DMS53 (cell line): ENCODE measurements around the gene NECAP2.
A peak's percentile ranks its signal among the peaks of the same experiment; 100 is the strongest.

Experiments
- DNase-seq: peaks from one replicate; lab custom pipeline; 2025; lab: John Stamatoyannopoulos, UW

Gene NECAP2, protein sequence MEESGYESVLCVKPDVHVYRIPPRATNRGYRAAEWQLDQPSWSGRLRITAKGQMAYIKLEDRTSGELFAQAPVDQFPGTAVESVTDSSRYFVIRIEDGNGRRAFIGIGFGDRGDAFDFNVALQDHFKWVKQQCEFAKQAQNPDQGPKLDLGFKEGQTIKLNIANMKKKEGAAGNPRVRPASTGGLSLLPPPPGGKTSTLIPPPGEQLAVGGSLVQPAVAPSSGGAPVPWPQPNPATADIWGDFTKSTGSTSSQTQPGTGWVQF

DNA sequence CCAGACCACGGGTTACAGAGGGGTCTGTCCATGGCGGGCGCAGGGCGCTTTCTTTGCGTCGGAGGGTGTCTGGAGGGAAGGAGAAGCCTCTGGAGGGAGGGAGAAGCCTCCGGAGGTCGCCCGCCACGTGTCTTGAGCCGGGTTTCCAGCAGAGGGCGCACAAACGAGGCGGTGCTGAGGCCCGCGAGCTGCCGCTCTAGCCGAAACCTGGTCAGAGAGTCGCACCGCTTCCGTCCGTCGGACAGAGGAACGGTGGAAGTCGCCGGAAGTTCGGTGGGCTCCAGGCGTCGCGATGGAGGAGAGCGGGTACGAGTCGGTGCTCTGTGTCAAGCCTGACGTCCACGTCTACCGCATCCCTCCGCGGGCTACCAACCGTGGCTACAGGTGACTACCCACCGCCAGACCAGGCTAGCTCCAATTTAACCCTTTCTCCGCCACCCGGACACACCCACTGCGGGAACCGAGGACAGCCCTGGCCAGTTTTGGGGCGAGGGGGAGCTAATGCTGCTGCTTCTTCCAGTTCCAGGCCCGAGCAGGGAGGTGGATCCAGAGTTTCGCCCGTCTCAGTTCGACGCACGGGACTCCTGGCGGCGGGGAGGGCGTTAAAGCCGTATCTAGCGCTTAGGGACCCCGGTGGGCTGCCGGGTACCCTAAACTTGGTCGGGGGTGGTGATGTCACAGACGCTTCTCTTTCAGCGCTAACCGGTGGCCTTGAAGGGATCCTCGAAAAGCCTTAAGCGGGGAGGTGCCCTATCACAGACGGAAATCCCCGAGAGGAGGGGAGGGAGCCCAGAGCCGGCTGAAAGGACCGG, at the start of gene NECAP2:
Gene NECAP2, plus strand, starts transcription at position 255 of the 812 bp plus-strand sequence. Its CDS starts 38 bp downstream, at position 293.
- DNase-seq, result peak; percentile 98

DNA sequence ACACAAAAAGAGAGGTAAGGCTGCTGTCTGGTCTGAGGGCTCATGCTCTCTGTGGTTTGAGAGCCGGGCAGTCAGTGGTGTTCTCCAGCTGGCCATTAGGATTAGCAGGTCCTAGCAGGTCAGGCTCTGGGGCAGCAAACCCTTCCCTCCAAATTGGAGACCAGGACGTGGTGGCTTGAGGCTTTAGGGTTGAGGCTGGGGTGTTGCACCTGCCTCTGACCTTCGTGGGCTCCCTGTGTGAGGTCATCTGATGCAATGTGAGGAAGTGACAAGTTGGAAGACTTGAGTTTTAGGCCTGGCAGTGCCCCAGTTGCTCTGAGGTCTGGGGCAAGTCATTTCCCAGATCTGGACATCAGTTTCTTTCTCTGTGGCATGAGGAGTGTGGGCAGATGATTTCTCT, 49.1 kb upstream of the NECAP2 start:
- DNase-seq, result no peak

DNA sequence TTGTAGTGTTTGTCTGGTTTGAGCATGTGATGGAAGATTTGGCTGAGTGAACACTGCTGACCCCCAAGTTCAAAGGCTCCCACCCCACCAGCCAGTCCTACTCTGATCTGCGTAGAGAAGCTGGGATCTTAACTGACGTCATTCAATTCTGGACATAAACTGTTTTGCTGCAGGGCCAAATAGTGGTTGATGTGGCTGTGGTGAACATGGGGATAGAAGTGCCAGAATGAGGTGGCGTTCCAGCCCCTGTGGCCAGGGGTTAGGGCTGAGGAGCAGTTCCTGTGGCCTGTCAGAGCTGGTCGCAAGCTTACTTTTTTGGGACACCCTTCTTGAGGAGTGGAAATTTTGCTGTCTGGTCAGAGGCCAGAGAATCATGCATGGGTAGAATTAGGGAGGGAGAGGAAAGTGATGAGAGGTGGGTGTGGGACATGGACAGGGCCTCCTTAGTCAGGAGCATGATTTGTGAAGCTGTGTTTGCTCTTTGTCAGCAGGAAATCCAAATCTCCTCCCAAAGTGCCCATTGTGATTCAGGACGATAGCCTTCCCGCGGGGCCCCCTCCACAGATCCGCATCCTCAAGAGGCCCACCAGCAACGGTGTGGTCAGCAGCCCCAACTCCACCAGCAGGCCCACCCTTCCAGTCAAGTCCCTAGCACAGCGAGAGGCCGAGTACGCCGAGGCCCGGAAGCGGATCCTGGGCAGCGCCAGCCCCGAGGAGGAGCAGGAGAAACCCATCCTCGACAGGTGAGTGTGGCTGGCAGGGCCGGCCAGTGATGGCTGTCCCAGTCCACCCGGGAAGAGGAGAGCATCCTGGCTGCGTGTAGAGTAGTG, 47.6 kb upstream of the NECAP2 start:
- no peak for DNase-seq

DNA sequence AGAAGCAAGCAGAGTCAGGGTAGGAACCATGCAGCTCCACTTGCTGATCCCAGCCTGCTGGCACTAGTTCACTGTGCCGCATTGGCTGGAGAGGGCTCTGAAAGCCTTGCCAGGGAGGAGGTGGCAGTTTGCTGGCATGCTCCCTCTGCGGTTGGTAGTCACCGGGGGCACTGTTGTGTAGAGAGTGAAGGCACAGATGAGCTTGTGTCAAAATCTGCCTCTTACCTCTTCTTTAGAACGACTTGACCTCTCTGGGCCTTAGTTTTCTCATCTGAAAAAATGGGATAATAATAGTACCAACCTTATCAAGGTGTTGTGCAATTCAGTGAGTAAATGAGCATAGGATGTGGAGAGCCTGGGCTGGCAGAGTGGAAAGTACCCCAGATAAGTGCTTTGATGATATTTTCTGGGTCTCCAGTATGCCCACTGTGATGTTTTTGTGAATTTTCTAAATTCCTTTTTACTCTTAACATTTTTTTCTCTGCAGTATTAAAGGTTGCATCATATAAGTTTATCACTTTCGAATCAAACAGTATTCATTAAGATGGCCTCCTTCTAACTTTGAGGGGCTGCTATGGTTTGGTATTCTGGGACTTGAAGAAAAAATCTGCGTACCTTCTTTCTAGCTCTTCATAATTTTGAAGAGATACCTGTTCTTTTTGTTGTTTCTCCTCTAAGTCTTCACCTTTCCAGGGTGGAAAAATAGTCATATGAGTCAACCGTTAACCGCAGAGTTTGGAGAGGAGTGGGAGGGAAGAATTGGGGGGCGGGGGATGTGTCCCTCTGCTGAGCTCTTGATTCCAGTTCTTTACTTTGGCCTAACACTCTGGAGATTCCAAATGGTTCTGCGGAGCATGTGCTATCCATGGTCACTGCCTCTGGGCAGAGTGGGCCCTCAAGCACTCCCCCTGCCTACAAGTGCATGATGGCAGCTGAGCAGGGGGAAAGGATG, 46.7 kb upstream of the NECAP2 start:
- DNase-seq, result no peak

DNA sequence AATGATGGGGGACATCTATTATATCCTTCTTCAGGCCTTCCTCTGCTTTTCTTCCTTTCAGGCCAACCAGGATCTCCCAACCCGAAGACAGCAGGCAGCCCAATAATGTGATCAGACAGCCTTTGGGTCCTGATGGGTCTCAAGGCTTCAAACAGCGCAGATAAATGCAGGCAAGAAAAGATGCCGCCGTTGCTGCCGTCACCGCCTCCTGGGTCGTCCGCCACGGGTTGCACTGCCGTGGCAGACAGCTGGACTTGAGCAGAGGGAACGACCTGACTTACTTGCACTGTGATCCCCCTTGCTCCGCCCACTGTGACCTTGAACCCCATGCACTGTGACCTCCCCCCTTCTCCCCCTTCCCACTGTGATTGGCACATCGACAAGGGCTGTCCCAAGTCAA, 45.5 kb upstream of the NECAP2 start:
- DNase-seq, result no peak

DNA sequence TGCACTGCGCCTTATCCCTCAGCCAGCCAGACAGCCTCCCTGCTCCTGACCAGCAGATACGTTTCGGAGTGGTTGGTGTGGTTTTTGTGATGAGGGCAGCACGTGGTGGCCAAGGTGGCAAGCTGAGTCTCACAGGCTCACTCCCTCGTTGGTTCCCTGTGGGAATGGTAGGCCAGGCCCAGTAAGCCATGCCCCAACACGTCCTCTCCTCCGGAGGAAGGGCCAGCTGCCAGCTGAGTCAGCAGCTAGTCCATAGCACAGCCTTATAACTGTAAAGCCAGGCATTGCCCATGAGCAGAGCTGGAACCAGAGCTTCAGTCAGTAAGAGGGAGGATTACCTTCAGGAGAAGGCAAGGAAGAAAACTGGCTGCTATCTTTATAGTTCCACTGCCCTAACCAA, 43.9 kb upstream of the NECAP2 start:
- peak; percentile 64 for DNase-seq

DNA sequence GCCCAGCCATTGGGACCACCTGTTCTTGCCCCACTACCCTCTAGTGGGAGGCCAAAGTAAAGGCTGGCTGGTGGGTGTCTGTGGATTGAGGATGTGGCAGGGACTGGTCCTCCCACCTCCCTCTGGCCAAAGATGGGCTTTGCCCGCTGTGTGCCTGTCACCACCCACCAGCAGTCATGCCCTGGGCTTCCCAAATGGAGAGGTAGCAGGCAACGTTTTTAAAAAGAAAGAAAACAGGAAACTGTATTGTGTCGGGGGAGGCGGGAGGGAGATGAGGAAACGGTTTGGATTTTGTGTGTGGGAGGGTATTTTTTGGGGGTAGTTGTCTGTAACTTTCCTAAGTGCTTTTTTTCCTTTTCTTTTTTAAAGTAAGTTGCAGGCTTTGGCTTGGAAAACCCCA, 43.4 kb upstream of the NECAP2 start:
- DNase-seq, result no peak

DNA sequence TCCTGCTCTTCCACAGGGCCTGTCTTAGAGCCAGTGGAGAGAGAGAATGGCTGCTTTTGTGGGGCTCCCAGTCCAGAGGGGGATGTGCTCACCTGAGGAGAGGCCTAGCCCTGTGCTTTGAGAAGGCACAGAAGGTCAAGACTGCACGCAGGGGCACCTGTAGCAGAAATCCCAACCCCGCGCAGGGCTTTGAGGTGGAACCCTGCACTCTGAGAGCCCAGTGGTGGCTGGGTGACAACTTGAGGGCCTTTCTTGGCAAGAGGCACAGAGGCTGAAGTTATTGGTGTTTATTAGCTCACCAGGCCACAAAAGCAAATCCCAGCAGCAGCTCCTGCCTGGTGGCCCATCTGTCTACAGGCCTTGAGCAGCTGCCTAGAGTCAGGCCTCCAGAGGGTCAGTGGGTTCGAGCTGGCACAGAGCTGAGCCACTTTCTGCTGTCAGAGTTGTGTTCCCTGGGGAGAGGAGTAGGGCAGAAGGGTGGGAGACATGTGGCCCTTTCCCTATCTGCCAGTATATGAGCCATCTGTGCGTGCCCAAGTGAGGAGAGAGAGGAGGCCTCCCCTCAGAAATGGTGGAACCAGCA, 42.1 kb upstream of the NECAP2 start:
- no peak for DNase-seq

DNA sequence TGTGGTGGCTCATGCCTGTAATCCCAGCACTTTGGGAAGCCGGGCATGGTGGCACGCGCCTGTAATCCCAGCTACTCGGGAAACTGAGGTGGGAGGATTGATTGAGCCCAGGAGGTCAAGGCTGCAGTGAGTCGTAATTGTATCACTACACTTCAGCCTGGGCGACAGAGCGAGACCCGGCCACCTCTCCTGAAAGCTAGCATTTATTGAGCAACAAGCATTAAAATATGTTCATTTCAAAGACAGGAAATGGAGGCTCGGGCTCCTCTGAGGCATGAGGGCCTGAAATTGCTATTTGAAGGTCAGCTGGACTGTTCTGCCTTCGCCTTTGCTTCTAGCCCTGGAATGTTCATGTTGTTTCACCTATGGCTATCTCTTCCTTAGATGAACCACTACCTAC, 37.8 kb upstream of the NECAP2 start:
- DNase-seq, result no peak

DNA sequence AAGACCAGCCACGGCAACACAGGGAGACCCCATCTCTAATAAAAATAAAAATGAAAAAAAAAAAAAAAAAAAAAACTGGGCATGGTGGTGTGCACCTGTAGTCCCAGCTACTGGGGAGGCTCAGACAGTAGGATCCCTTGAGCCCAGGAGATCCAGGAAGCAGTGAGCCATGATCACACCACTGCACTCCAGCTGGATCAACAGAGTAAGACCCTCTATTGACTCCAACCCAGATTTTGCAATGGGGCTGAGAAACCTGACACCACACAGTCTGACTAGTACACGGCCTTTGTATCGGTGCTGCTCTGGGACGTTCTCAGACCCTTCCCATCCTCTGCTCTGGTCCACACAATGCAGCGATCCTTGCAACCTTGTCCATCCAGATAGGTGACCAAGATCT, 35.1 kb upstream of the NECAP2 start:
- no peak for DNase-seq

DNA sequence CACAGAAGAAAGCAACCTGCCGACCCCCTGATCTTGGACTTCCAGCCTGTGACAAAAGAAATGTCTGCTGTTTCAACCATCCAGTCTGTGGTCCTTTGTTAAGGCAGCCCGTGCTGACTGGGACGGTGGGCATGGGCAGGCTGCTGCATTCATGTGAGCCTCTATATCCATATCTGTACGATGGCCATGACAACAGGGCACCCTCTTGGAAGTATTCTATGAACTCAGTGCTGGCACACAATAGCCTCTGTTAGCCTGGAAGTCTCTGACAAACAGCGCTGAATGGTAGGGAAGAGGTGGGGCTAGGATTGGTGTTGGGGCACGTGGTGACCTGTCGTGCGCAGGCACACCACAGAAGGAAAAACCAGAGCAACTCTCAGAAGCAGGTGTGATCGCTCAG, 33.7 kb upstream of the NECAP2 start:
- no peak for DNase-seq

DNA sequence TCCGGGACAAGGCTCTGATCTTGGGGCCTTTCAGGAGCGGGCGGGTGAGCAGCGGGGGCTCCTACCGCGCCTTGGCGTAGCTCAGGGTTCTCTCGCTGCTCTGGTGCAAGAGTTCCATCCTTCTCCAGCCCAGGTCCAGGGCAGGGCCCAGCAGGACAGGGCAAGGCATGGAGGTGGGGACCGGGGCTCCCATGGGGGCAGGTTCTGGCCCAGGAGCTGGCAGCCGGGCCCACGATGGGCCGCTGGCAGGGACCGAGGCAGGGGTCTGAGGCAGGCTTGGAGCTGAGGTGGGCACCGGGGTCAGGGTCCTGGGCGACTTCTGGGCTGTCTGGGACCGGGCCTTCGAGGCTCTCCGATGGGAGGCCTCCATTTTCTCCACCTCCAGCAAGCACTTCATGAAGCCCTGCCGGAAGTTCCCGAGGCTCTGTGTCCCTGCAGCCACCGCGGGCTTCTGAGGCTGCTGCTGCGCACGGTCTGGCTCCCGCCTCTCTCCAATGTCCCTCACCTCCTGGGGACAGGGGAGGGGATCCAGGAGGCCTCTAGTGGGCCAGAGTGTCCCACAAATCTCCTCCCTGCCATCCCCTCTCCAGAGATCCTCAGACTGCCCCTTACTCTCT, 30.9 kb upstream of the NECAP2 start:
- peak; percentile 85 for DNase-seq

DNA sequence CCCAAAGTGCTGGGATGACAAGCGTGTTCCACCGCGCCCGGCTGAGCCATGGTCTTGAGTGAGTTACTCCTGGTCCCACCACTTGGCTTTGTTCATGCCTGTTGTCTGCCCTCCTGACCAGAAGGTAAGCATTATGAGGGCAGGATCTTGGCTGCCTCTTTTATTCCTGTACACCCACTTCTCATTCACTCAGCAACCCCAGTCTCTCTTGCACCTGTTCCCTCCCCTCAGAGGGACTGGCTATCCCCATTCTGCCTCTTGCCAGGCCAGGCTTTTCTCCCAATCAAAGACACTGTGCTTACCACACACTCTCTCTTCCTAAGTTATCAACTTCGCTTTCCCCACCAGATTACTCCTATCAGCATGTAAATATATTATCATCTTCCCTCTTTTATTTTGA, 29.7 kb upstream of the NECAP2 start:
- no peak for DNase-seq

DNA sequence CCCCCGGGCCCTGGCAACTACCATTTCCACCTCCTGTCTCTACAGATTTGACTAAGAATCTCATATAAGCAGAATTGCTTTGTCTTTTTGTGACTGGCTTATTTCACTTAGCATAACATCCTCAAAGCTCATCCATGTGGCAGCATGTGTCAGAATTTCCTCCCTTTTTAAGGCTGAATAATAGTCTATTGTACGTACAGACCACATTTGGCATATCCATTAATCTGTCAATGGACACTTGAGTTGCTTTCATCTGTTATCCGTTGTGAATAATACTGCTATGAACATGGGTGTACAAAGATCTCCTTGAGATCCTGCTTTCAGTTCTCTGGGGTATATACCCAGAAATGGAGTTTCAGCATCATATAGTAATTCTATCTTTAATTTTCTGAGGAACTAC, 27.3 kb upstream of the NECAP2 start:
- DNase-seq, result no peak

DNA sequence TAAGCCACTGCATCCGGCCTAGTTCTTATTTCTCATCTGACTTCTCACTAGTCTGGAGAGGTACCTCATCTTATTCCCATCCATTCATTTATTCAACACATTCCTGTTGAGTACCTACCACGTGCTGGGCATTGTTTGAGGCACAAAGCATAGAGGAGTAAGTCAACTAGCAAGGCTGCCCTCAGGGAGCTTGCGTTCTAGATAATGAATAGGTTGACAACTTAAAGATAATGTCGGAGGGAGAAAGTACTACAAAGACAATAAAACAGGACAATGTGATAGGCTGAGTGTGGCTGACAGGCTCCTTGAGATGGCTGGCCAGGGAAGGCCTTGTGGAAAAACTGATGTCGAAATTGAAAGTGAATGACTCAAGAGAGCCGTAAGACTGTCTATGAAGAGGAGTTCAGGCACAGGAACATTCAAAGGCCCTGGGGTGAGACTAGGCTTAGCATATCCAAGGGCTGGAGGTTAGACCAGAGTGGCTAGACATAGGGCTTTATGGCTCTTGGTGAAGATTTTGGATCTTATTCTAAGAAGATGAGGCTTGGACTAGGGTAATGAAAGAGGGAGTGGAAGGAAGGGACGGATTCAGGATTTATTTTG, 21.6 kb upstream of the NECAP2 start:
- DNase-seq, result no peak

DNA sequence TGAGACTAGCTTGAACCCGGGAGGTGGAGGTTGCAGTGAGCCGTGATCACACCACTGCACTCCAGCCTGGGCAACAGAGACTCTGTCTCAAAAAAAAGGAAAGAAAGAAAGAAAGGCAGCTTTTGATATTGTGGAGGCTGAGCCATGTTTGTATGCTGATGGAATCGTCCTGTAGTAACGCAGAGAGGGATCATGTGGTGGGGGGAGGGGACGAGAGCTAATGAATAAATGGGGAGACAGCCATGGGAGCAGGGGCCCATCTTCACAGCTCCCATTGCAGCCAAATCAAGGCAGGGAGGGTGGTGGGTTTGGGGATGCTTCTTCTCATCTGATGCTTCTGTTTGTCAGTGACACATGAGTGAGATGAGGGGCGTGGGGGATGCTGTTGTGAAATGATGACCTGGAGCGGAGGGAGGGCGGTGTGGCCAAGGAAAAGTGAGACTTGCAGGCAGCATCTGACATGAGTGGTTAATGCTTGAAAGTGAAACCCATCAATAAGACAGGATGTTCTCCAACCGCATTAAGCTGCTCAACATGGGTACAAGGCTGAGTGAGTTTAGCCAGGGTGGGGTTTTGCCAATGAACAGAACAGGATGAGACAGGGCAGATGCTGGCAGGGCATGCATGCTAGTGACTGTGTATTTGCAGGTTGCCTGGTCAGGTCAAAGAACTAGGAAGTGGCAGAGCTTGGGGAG, 20.0 kb upstream of the NECAP2 start:
- DNase-seq, result no peak

DNA sequence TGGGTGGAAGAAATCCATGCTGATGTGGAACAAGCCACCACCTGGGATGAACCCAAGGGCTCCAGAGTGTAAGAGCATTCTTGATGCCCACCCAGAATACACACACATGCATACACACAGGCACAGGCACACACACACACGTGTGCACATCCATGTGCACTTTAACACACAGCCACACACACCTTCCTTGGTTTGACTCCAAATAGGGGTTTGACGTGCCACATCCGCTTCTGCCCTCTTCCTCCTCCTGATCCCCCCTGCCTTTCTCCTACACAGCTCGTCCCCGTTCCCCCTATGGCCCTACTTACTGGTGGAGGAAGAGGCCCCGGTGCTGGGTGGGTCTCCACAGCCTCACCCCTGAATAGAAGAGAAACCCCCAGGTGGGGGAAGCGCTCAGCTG, 19.3 kb upstream of the NECAP2 start:
- DNase-seq, result no peak

DNA sequence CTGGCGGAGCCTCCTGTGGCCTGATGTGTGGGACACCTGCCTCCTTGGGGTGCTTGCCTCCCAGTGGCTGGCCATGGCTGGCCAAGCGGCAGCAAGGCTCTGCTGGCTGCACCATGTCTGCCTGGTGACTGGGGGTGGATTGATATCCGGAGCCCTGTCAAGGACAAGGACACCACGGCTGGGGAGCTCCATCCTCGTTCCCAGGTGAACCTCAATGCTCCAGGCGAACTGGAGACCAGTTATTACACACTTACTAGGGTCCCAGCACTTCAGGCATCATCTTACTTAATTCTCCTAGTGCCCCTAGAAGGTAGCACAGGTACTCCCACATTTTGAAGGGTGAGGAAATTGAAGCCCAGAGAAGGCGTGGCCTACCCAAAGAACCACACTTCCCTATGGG, 18.5 kb upstream of the NECAP2 start:
- DNase-seq, result no peak

DNA sequence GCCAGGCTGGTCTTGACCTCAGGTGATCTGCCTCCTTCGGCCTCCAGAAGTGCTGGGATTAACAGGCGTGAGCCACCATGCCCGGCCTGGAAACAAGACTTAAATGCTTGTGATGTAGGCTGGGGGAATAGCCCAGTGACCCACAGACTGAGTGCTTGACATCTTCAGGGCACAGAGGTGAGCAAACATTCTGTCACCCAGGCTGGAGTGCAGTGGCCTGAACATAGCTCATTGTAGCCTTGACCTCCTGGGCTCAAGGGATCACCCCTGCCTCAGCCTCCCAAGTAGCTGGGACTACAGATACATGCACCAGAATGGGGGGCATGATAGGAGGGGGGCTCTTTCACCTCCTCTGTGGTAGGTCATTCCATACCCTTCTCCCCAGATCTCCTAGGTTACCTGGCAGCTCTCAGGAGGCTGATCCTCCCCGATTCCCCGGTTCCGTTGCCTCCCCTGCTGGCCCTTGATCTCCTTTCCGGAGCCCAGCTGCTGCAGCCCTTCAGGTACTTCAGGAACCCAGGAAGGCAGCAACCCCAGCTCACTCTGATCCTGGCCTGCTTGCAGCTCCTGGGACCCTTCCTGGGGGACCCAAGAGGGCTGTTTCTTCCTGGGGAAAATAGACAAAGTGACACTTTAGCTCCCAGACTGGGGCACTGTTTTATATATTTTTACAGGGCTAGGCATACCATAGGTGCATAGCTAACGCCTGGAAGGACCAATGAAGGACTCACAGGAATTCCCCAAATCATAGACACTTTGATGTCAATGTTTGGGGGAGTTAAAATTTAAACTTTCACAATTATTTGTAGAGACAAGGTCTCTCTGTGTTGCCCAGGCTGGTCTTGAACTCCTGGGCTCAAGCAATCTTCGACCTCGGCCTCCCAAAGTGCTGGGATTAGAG, 15.1 kb upstream of the NECAP2 start:
- no peak for DNase-seq
